Neural progenitor cell (in vitro differentiated cells): ENCODE results near the gene TBXT.

Experiments
- CTCF ChIP-seq: fragments of 200-600 bp; sonication (generic); IDR thresholded peaks from 2 replicates; pipeline ENCODE4 v1.5.1; 2017; ENCODE audit warnings: antibody characterized with exemption, mild to moderate bottlenecking
- EZH2 ChIP-seq: fragments of 200-600 bp; sonication (generic); IDR thresholded peaks from 2 replicates; pipeline ENCODE4 v1.6.1; 2017; ENCODE audit warnings: antibody characterized with exemption, mild to moderate bottlenecking, moderate library complexity

GRCh38 chr6:166192136-166192535 is 24.5 kb upstream of the TBXT start:
- TF ChIP-seq CTCF (no peak), EZH2 (no peak)
